HS-27A (cell line): ENCODE measurements around the gene PRAME.
"Not testable (repeated sequence)": the region's sequence is repeated elsewhere in the genome, so short reads cannot be mapped to it uniquely, and the experiment has no call there.

Source experiments
- DNase-seq: peaks from one replicate; pipeline ENCODE4 v3.0.0-alpha.2; 2012; ENCODE audit warnings: low read depth, missing footprints

The PRAME gene

GRCh38 chr22:22558972-22559603 lies at the start of gene PRAME:
Gene PRAME (minus strand): TSS chr22:22559265. CDS start chr22:22556832, 2,433 bp downstream.
- DNase-seq, result no peak

GRCh38 chr22:22608022-22608421 lies 49.0 kb upstream of the PRAME start:
- DNase-seq, result not testable (repeated sequence)

GRCh38 chr22:22605074-22605404 lies 46.0 kb upstream of the PRAME start:
- no peak for DNase-seq

GRCh38 chr22:22604326-22605073 lies 45.4 kb upstream of the PRAME start:
- no peak for DNase-seq

GRCh38 chr22:22603470-22603947 lies 44.4 kb upstream of the PRAME start:
- no peak for DNase-seq

GRCh38 chr22:22600531-22601261 lies 41.6 kb upstream of the PRAME start:
- no peak for DNase-seq

GRCh38 chr22:22599248-22599647 lies 40.2 kb upstream of the PRAME start:
- DNase-seq, result no peak

- DNase-seq, result no peak
Observed at GRCh38 chr22:22598144-22598543, 39.1 kb upstream of the PRAME start.

- no peak for DNase-seq
Observed at GRCh38 chr22:22595001-22595835, 36.2 kb upstream of the PRAME start.

- peak; percentile 11 for DNase-seq
Observed at GRCh38 chr22:22593964-22594656, 35.0 kb upstream of the PRAME start.

GRCh38 chr22:22593250-22593649 lies 34.2 kb upstream of the PRAME start:
- no peak for DNase-seq

GRCh38 chr22:22591348-22592299 lies 32.6 kb upstream of the PRAME start:
- no peak for DNase-seq

GRCh38 chr22:22590136-22590891 lies 31.2 kb upstream of the PRAME start:
- DNase-seq, result no peak

GRCh38 chr22:22588485-22589164 lies 29.6 kb upstream of the PRAME start:
- DNase-seq, result no peak

- no peak for DNase-seq
Observed at GRCh38 chr22:22587577-22588188, 28.6 kb upstream of the PRAME start.

- no peak for DNase-seq
Observed at GRCh38 chr22:22584722-22585121, 25.7 kb upstream of the PRAME start.

GRCh38 chr22:22583030-22583429 lies 24.0 kb upstream of the PRAME start:
- no peak for DNase-seq

GRCh38 chr22:22581524-22581923 lies 22.5 kb upstream of the PRAME start:
- not testable (repeated sequence) for DNase-seq
